ENCODE measurements around the gene NRL. TPM values are rescaled to one million over a fixed set of nuclear protein-coding genes. Genes with fewer than 3 reads are reported as not detected.

The NRL gene
- polyA plus RNA-seq, 1 donor: 1.6 TPM

DNA sequence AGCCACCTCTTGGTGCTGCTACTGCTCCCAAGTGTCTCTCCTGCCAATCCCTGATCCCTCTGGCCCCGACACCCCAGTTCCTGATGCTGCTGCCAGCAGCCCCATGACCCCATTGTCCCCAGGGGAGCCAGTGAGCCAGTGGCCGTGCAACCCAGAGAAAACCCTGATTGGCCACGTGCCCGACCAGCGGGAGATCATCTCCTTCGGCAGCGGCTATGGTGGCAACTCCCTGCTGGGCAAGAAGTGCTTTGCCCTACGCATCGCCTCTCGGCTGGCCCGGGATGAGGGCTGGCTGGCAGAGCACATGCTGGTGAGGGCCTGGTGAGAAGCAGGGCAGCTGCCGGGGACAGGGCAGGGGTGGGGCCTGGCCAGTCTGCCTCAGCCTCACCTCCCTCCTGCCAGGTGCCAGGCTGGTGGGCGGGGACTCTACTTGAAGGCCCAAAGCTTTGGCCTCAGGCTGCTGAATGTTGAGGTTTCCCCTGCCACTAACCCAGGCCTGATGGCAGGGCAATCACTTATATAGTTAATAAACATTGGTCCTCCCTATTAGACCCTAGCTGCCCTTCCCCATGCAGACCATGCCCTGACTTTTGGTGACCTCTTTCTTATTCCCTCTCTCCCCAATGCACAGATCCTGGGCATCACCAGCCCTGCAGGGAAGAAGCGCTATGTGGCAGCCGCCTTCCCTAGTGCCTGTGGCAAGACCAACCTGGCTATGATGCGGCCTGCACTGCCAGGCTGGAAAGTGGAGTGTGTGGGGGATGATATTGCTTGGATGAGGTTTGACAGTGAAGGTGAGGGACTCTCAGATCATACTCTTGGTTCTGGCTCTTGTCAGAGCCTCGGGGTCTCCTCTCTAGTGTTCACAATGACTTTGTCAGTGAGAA, 15.6 kb downstream of the NRL start:
- Histone ChIP-seq H3K27ac (ENCODE audit: low read length) (no peak overlapping the region), H3K4me3 (ENCODE audit: low read length) (no peak overlapping the region), H3K27me3 (ENCODE audit: control insufficient read depth, insufficient read depth, low read length) (no peaks in the 10 kb centered on the region), H3K4me1 (ENCODE audit: control insufficient read depth, insufficient read depth, low read length) (peaks cover 16% of the 10 kb centered on the region), H3K36me3 (ENCODE audit: control insufficient read depth, insufficient read depth, low read length) (peaks cover 64% of the 10 kb centered on the region), H3K9me3 (ENCODE audit: control insufficient read depth, low read depth, low read length) (no peaks in the 10 kb centered on the region)
- no peak for DNase-seq
- no CpG with 5 or more reads among the region's 17 CpGs for WGBS (ENCODE audit: insufficient coverage, low lambda C conversion rate)

DNA sequence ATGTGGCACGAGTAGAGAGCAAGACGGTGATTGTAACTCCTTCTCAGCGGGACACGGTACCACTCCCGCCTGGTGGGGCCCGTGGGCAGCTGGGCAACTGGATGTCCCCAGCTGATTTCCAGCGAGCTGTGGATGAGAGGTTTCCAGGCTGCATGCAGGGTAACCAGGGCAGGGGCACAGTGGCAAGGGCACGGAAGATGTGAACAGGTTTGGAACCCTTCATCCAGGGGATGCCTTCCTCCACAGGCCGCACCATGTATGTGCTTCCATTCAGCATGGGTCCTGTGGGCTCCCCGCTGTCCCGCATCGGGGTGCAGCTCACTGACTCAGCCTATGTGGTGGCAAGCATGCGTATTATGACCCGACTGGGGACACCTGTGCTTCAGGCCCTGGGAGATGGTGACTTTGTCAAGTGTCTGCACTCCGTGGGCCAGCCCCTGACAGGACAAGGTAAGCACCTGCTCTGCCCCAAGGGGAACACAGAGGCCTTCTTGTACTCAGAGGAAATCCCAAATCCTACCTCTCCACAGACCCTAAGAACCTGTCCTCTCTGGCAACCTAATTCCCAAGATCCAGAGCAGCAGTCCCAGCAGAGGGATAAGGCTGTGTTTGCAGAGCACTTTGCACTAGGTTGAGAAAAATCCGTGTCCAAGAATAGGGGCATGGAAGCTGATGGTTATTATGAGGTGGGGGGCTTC, 16.4 kb downstream of the NRL start:
- Histone ChIP-seq H3K36me3 (ENCODE audit: control insufficient read depth, insufficient read depth, low read length) (peaks cover 56% of the 10 kb centered on the region), H3K4me3 (ENCODE audit: low read length) (no peak overlapping the region), H3K4me1 (ENCODE audit: control insufficient read depth, insufficient read depth, low read length) (peaks cover 20% of the 10 kb centered on the region), H3K27me3 (ENCODE audit: control insufficient read depth, insufficient read depth, low read length) (no peaks in the 10 kb centered on the region), H3K27ac (ENCODE audit: low read length) (no peak overlapping the region), H3K9me3 (ENCODE audit: control insufficient read depth, low read depth, low read length) (no peaks in the 10 kb centered on the region)
- DNase-seq: no peak
- no CpG with 5 or more reads among the region's 16 CpGs for WGBS (ENCODE audit: insufficient coverage, low lambda C conversion rate)

DNA sequence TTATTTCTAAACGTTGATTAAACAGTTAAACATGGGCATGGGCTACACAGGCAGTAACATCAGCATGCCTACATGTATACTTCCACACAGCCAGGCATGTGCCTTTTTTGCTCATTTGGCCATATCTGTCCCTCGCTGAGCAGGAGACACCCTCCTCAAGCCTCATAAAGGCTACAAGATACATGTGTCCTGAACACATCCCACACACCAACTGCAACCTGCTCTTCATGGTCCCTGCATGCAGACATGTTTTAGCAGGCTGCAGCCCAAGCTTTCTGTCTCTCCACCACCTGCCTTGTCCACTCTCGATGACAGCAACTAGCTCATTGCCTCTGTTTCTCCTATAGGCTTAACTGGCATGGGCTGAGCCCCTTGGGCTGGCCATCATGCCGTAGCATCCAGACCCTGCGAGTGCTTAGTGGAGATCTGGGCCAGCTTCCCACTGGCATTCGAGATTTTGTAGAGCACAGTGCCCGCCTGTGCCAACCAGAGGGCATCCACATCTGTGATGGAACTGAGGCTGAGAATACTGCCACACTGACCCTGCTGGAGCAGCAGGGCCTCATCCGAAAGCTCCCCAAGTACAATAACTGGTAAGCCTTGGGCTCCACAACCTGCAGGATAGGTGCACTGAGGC, 18.1 kb downstream of the NRL start:
- Histone ChIP-seq H3K4me3 (ENCODE audit: low read length) (no peak overlapping the region), H3K36me3 (ENCODE audit: control insufficient read depth, insufficient read depth, low read length) (peaks cover 45% of the 10 kb centered on the region), H3K27ac (ENCODE audit: low read length) (peak overlapping the region; percentile 96), H3K4me1 (ENCODE audit: control insufficient read depth, insufficient read depth, low read length) (peaks cover 38% of the 10 kb centered on the region), H3K27me3 (ENCODE audit: control insufficient read depth, insufficient read depth, low read length) (no peaks in the 10 kb centered on the region), H3K9me3 (ENCODE audit: control insufficient read depth, low read depth, low read length) (no peaks in the 10 kb centered on the region)
- no peak for DNase-seq
- WGBS (ENCODE audit: insufficient coverage, low lambda C conversion rate): no CpG with 5 or more reads among the region's 8 CpGs

DNA sequence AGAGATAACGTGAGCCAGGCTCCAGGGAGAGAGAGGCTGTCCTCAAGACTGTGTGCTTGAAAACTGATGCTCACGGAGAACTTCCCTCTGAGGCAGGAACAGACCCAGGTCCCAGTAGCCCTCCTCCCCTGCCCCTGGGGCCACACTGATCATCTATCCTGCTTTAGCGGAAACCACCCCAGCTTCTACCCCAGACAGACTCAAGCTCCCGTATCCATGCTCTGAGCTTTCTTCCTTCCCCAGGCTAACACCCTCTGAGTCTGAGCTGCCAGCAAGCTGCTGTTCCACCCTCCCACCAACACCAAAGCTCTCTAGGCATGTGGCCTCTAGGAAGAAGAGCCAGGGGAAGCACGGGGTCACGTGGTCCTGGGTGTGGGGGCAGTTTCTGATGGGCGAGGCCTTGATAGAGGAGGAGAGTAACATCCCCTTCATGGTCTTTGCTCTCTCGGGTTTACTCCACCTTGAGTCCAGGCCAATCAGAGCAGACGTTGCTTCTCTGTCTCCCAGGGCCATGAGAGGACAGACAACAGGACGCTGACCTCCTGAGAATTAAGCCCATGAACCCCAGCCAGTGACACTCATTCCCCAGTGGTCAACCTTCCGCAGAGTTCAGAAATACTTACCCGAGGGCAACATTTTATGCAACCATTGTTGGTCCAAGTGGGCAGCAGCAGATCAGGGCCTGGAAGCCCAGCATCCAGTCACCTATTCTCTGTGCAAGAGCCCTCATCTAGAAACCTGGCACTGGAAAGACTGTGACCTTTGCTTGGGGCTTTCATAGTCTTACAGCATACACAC, 19.3 kb downstream of the NRL start:
- Histone ChIP-seq H3K27me3 (ENCODE audit: control insufficient read depth, insufficient read depth, low read length) (no peaks in the 10 kb centered on the region), H3K4me1 (ENCODE audit: control insufficient read depth, insufficient read depth, low read length) (peaks cover 47% of the 10 kb centered on the region)
- no CpG with 5 or more reads among the region's 12 CpGs for WGBS (ENCODE audit: insufficient coverage, low lambda C conversion rate)

DNA sequence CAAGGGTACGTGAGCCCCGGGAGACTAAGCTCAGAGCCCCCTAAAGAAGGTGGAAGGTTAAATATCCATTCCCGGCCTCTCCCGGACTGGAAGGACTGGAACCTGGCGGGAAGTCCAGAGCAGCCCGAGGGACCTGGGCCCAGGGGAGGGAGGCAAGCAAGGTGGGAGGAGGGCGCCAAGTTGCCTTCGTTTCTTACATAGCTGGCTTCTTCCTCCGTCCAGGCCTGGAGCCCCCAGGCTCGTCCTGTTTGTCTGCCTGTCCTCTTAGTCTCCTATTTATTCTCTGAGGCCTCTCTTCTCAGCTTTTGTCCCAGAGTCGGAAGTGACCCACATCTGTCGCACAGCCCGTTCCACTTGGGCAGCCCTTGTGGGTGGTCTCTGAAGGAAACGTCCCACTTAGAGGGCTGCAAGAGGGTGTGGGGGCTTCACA, 19.9 kb downstream of the NRL start:
- DNase-seq: no peak
- Histone ChIP-seq H3K27me3 (ENCODE audit: control insufficient read depth, insufficient read depth, low read length) (no peaks in the 10 kb centered on the region), H3K36me3 (ENCODE audit: control insufficient read depth, insufficient read depth, low read length) (peaks cover 28% of the 10 kb centered on the region), H3K9me3 (ENCODE audit: control insufficient read depth, low read depth, low read length) (no peaks in the 10 kb centered on the region), H3K4me3 (ENCODE audit: low read length) (peak overlapping the region; percentile 81), H3K4me1 (ENCODE audit: control insufficient read depth, insufficient read depth, low read length) (peaks cover 47% of the 10 kb centered on the region), H3K27ac (ENCODE audit: low read length) (peak overlapping the region; percentile 96)
- no CpG with 5 or more reads among the region's 14 CpGs for WGBS (ENCODE audit: insufficient coverage, low lambda C conversion rate)

More for the DNA sequence above, 19.3 kb downstream of the NRL start:
- Histone ChIP-seq H3K27ac (ENCODE audit: low read length) (peak overlapping the region; percentile 96), H3K4me3 (ENCODE audit: low read length) (peak overlapping the region; percentile 81), H3K36me3 (ENCODE audit: control insufficient read depth, insufficient read depth, low read length) (peaks cover 35% of the 10 kb centered on the region), H3K9me3 (ENCODE audit: control insufficient read depth, low read depth, low read length) (no peaks in the 10 kb centered on the region)
- peak; percentile 95 to 96 for DNase-seq

DNA sequence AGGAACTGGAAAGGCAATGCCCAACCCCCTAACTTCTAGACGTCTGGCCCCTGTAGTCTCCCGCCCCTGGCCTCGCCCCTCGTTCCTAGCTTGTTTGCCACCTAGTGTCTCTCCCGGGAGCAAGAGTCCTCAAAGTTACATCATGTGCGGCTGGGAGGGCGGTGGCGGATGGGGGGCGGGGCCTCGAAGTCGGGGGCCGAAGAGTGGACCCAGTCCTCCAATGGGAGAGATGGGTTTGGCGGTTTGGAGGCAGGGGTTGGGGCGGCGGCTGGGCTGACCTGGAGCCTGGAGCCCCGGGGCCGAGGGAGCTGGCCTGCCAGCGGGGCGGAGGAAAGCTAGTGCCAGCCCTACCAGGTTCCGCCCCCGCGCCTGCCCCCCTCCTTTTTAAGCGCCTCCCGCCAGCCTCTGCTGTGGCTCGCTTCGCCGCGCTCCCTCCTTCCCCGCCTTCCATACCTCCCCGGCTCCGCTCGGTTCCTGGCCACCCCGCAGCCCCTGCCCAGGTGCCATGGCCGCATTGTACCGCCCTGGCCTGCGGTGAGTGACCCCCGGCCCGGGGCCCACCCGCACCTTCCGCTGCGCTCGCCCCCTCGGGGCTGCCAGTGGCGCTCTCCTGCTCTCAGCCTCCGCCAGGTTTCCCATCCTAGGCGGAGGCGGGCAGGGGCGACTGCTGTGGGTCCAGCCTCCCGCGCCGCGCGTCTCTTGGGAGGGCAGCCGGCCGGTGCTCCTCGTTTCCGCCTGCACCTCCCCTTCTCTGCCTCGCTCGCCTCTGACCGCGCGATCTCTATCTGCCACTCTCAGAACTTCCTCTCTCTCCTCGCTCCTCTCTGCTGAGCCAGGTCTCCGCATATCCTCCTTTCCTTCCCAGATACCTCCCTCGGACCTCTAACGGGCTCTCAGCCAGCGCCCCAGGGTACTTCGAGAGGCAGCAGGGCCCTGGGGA, 20.6 kb downstream of the NRL start, which contains the start of gene PCK2:
Gene PCK2 (plus strand): TSS at position 411 of the 940 bp plus-strand sequence. CDS start 95 bp downstream, at position 506.
- peak; percentile 97 to 99 for DNase-seq
- Histone ChIP-seq H3K27ac (ENCODE audit: low read length) (peak within 1 kb of the TSS; percentile 96), H3K4me3 (ENCODE audit: low read length) (peak within 1 kb of the TSS; percentile 81), H3K9me3 (ENCODE audit: control insufficient read depth, low read depth, low read length) (no peaks in the 10 kb centered on the region), H3K4me1 (ENCODE audit: control insufficient read depth, insufficient read depth, low read length) (peaks cover 47% of the 10 kb centered on the region), H3K27me3 (ENCODE audit: control insufficient read depth, insufficient read depth, low read length) (no peaks in the 10 kb centered on the region), H3K36me3 (ENCODE audit: control insufficient read depth, insufficient read depth, low read length) (peaks cover 22% of the 10 kb centered on the region)
- no CpG with 5 or more reads among the region's 68 CpGs for WGBS (ENCODE audit: insufficient coverage, low lambda C conversion rate)

DNA sequence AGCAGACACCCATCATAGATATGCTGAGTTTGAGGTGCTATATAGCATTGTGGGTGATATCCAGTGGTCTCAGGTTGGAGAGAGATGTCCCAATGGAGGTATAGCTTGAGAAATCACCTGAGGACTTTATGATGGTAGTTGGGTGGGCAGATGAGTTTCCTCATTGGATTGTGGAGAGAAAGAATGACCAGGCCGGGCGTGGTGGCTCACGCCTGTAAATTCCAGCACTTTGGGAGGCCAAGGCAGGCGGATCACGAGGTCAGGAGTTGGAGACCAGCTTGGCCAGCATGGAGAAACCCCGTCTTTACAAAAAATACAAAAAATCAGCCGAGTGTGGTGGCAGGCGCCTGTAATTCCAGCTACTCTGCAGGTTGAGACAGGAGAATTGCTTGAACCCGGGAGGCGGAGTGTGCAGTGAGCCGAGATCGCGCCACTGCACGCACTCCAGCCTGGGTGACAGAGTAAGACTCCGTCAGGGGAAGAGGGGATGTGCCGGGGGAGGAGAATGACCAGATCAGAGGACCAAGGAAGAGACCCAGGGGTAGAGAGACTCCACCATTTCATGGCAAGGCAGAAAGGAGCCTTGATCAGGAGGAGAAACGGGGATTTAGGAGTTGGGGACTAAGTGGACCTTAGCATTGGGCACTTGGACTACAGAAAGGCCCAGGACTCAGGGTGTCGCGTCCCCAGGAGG, 21.4 kb downstream of the NRL start:
- 90% methylated on average over 4 of the region's 19 CpGs for WGBS (ENCODE audit: insufficient coverage, low lambda C conversion rate)
- peak in 1 of 2 donors; percentile 33 for DNase-seq
- H3K4me1 ChIP-seq (ENCODE audit: control insufficient read depth, insufficient read depth, low read length): peaks cover 47% of the 10 kb centered on the region
- H3K36me3 ChIP-seq (ENCODE audit: control insufficient read depth, insufficient read depth, low read length): peaks cover 13% of the 10 kb centered on the region
- H3K27me3 ChIP-seq (ENCODE audit: control insufficient read depth, insufficient read depth, low read length): no peaks in the 10 kb centered on the region
- H3K4me3 ChIP-seq (ENCODE audit: low read length): peak overlapping the region; percentile 81
- peak overlapping the region; percentile 96 for H3K27ac ChIP-seq (ENCODE audit: low read length)
- no peaks in the 10 kb centered on the region for H3K9me3 ChIP-seq (ENCODE audit: control insufficient read depth, low read depth, low read length)

DNA sequence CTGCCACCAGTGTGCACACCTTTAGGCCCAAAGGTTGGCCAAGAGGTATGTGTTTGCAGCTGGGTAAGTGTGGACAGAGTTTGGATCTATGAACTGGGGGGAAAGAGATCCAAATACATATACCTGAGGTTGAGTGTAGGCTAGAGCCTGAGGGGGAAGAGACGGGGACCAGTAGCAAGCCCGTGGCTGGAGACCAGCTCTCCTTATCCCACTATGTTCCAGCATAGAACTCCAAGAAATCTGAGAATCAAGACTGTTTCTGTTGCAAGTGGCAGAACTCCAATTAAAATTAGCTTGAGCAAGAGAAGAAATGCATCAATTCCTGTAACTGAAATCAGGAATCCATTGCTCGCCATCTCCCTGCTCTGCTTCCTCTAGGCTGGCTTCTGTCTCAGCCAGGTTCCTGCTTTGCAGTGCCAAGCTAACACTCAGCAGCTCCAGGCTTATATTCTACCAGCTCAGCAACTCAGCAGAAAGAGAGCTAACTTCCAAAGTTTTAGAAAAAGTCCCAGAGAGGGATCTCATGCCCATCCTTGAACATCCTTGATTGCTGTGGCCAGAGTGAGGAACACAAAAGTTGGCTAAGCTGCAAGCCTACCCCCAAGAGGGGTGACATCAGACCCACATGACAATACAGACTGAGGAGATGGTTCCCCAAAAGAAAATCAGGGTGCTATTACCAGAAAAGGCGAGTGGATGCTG, 22.1 kb downstream of the NRL start:
- Histone ChIP-seq H3K4me3 (ENCODE audit: low read length) (no peak overlapping the region), H3K9me3 (ENCODE audit: control insufficient read depth, low read depth, low read length) (no peaks in the 10 kb centered on the region), H3K27ac (ENCODE audit: low read length) (peak overlapping the region; percentile 96), H3K36me3 (ENCODE audit: control insufficient read depth, insufficient read depth, low read length) (peaks cover 7% of the 10 kb centered on the region), H3K4me1 (ENCODE audit: control insufficient read depth, insufficient read depth, low read length) (peaks cover 47% of the 10 kb centered on the region), H3K27me3 (ENCODE audit: control insufficient read depth, insufficient read depth, low read length) (no peaks in the 10 kb centered on the region)
- no CpG with 5 or more reads among the region's 4 CpGs for WGBS (ENCODE audit: insufficient coverage, low lambda C conversion rate)
- DNase-seq: peak in 1 of 2 donors; percentile 37
